B cell (primary cell): ENCODE measurements around the gene PLIN4.

Source experiments
- EZH2 ChIP-seq: IDR thresholded peaks from 2 replicates; pipeline ENCODE4 v1.6.1; 2012; ENCODE audit warnings: borderline replicate concordance, low read depth, mild to moderate bottlenecking, moderate library complexity, low read length; ENCODE audit not compliant: insufficient read depth, poor library complexity, severe bottlenecking
- TF ChIP-seq, protein P1 (sequence below): fragments of 200-600 bp; IDR thresholded peaks from one replicate; pipeline ENCODE4 v1.8.0; 2022; ENCODE audit warnings: antibody characterized with exemption, mild to moderate bottlenecking

DNA sequence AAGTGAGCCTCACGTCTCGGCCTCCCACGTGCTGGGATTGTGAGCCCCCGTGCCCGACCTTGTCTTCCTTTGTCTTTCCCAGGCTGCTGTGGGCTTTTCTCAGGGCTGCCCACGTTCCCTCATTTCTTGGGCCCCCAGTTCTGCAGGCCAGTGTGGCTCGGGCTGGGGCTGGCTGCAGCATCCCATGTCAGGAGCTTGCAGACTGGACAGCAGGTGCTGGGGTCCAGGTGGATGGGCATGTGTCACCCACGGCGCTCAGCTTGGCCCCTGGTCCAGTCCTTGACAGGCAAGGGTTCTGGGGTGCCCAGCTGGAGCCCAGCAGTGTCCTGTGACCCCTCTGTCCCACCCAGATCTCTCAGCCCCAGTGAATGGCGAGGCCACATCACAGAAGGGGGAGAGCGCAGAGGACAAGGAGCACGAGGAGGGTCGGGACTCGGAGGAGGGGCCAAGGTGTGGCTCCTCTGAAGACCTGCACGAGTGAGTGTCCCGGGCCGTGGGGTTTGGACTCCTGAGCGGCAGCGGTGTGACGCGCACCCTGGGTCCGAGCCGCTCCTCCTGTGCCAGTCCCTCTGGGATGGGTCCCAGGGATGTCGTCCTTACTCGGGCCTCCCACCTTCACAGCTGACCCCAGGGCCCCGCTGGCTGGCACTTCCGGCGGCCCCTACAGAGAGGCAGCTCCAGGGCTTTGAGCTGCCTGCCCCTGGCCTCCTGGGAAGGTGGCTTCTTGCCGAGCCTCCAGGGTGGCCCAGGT lies 17.3 kb downstream of the PLIN4 start:
- TF ChIP-seq, protein P1, sequence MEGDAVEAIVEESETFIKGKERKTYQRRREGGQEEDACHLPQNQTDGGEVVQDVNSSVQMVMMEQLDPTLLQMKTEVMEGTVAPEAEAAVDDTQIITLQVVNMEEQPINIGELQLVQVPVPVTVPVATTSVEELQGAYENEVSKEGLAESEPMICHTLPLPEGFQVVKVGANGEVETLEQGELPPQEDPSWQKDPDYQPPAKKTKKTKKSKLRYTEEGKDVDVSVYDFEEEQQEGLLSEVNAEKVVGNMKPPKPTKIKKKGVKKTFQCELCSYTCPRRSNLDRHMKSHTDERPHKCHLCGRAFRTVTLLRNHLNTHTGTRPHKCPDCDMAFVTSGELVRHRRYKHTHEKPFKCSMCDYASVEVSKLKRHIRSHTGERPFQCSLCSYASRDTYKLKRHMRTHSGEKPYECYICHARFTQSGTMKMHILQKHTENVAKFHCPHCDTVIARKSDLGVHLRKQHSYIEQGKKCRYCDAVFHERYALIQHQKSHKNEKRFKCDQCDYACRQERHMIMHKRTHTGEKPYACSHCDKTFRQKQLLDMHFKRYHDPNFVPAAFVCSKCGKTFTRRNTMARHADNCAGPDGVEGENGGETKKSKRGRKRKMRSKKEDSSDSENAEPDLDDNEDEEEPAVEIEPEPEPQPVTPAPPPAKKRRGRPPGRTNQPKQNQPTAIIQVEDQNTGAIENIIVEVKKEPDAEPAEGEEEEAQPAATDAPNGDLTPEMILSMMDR = no peak
- TF ChIP-seq EZH2 = no peak
